GM19455 (cell line): ENCODE data around the gene IL1R2.

Experiments
- ATAC-seq: cut with Tn5 transposase; IDR thresholded peaks from one replicate; pipeline ENCODE4 v1.9.1; 2021; ENCODE audit not compliant: unreplicated experiment

The IL1R2 gene

GRCh38 chr2:101991721-101992145 lies at the start of gene IL1R2:
Gene IL1R2, plus strand, starts transcription at chr2:101991960. Its CDS starts 16,616 bp downstream, at chr2:102008576.
- no peak for ATAC-seq

GRCh38 chr2:101942851-101943250 lies 48.9 kb upstream of the IL1R2 start:
- no peak for ATAC-seq

GRCh38 chr2:101946372-101947039 lies 45.3 kb upstream of the IL1R2 start:
- no peak for ATAC-seq

- ATAC-seq = no peak
These were observed 44.4 kb upstream of the IL1R2 start for GRCh38 chr2:101947374-101947773.

GRCh38 chr2:101948625-101949155 lies 43.1 kb upstream of the IL1R2 start:
- no peak for ATAC-seq

GRCh38 chr2:101949304-101949703 lies 42.5 kb upstream of the IL1R2 start:
- ATAC-seq = no peak

- ATAC-seq = no peak
These were observed 40.5 kb upstream of the IL1R2 start for GRCh38 chr2:101951296-101951695.

GRCh38 chr2:101952551-101952950 lies 39.2 kb upstream of the IL1R2 start:
- ATAC-seq = no peak

- ATAC-seq = no peak
These were observed 35.0 kb upstream of the IL1R2 start for GRCh38 chr2:101956465-101957438.

- ATAC-seq = no peak
These were observed 33.7 kb upstream of the IL1R2 start for GRCh38 chr2:101958061-101958460.

- no peak for ATAC-seq
These were observed 30.9 kb upstream of the IL1R2 start for GRCh38 chr2:101960819-101961337.

GRCh38 chr2:101961338-101962191 lies 30.2 kb upstream of the IL1R2 start:
- ATAC-seq = no peak

- ATAC-seq = no peak
These were observed 29.5 kb upstream of the IL1R2 start for GRCh38 chr2:101962309-101962708.

GRCh38 chr2:101963198-101963597 lies 28.6 kb upstream of the IL1R2 start:
- no peak for ATAC-seq

- ATAC-seq = no peak
These were observed 23.8 kb upstream of the IL1R2 start for GRCh38 chr2:101967826-101968513.

GRCh38 chr2:101969723-101970122 lies 22.0 kb upstream of the IL1R2 start:
- ATAC-seq = no peak

- no peak for ATAC-seq
These were observed 20.9 kb upstream of the IL1R2 start for GRCh38 chr2:101970901-101971300.

GRCh38 chr2:101971836-101972235 lies 19.9 kb upstream of the IL1R2 start:
- ATAC-seq = no peak

- ATAC-seq = no peak
These were observed 18.9 kb upstream of the IL1R2 start for GRCh38 chr2:101972621-101973434.
